Endodermal cell (in vitro differentiated cells): Measurements from ENCODE around the gene BIRC7. TPM values are rescaled to one million over a fixed set of nuclear protein-coding genes. Genes with fewer than 3 reads are reported as not detected.

Experiments used
- DNase-seq: peaks from one replicate; pipeline ENCODE4 v3.0.0-alpha.2; 2017
- H3K27ac ChIP-seq: 2 replicates; pipeline ENCODE4 v1.5.1; 2013; ENCODE audit warnings: mild to moderate bottlenecking, low read depth, low read length, moderate library complexity
- H3K27me3 ChIP-seq: 2 replicates; pipeline ENCODE4 v1.6.1; 2013; ENCODE audit warnings: mild to moderate bottlenecking, low read length, moderate library complexity; ENCODE audit not compliant: insufficient read depth, control insufficient read depth, poor library complexity, severe bottlenecking
- H3K36me3 ChIP-seq: 2 replicates; pipeline ENCODE4 v1.7.0; 2013; ENCODE audit warnings: mild to moderate bottlenecking, low read length, moderate library complexity; ENCODE audit not compliant: control insufficient read depth, insufficient read depth
- H3K4me1 ChIP-seq: one replicate; pipeline ENCODE4 v1.7.0; 2013; ENCODE audit warnings: low read length; ENCODE audit not compliant: control insufficient read depth, insufficient read depth
- H3K4me3 ChIP-seq: 2 replicates; pipeline ENCODE4 v1.5.1; 2013; ENCODE audit warnings: mild to moderate bottlenecking, low read length, moderate library complexity
- H3K9ac ChIP-seq: 2 replicates; pipeline ENCODE4 v1.6.1; 2013; ENCODE audit warnings: mild to moderate bottlenecking, low read length, moderate library complexity; ENCODE audit not compliant: poor library complexity, severe bottlenecking; ENCODE audit errors: extremely low read depth
- H3K9me3 ChIP-seq: 2 replicates; pipeline ENCODE4 v1.6.1; 2013; ENCODE audit warnings: mild to moderate bottlenecking, low read length, moderate library complexity; ENCODE audit not compliant: control insufficient read depth
- H3K27ac Mint-ChIP-seq: 2 replicates; pipeline ENCODE4 v1.8.0; 2020; ENCODE audit warnings: mixed read lengths
- H3K27me3 Mint-ChIP-seq: 2 replicates; pipeline ENCODE4 v1.8.0; 2021; ENCODE audit warnings: mild to moderate bottlenecking, mixed read lengths; ENCODE audit not compliant: insufficient read depth
- H3K36me3 Mint-ChIP-seq: 2 replicates; pipeline ENCODE4 v1.8.0; 2020; ENCODE audit warnings: low read depth, mixed read lengths
- H3K4me1 Mint-ChIP-seq: 2 replicates; pipeline ENCODE4 v1.8.0; 2020; ENCODE audit warnings: mixed read lengths
- H3K4me3 Mint-ChIP-seq: 2 replicates; pipeline ENCODE4 v1.8.0; 2020; ENCODE audit warnings: mild to moderate bottlenecking, moderate library complexity, mixed read lengths
- H3K9me3 Mint-ChIP-seq: 2 replicates; pipeline ENCODE4 v1.8.0; 2020; ENCODE audit warnings: mild to moderate bottlenecking, mixed read lengths
- CTCF ChIP-seq: fragments of 200-600 bp; sonication (generic); conservative IDR thresholded peaks from 2 replicates; pipeline ENCODE4 v1.5.0; 2021; ENCODE audit warnings: antibody characterized with exemption, mild to moderate bottlenecking
- WGBS, 2 experiments: methylation state at CpG; one replicate each; pipeline versions ENCODE4 v1.1.5 to v1.1.7; 2013; ENCODE audit warnings: missing lambda C conversion rate in 2 of 2, mixed read lengths in 1 of 2; ENCODE audit not compliant: insufficient coverage in 1 of 2, insufficient read length in 1 of 2; 5-methylcytosine and 5-hydroxymethylcytosine counted together
- total RNA-seq, 2 donors: library from RNA; stranded (reverse); fragmentation: NEBNext Ultra II Directional in 1 of 2; extraction: Animal tissue kit (Norgen Biotek cat#: 25700) in 1 of 2; gene quantifications; 2 replicates in 1 of 2; 3 replicates in 1 of 2; pipeline ENCODE4 v1.2.1, GENCODE V29; 2021

The BIRC7 gene
- total RNA-seq, 2 donors from 2014 or later, result not detected

- Histone ChIP-seq H3K4me3 (no peak overlapping the region), H3K9ac (no peak overlapping the region), H3K36me3 (no peaks in the 10 kb centered on the region), H3K27me3 (no peaks in the 10 kb centered on the region), H3K27ac (no peak overlapping the region), H3K9me3 (no peaks in the 10 kb centered on the region), H3K4me1 (no peaks in the 10 kb centered on the region)
- 91% methylated on average over 5 of the region's 5 CpGs; no CpG with 5 or more reads in 1 of the 2 experiments for WGBS, 2 experiments
- peaks cover 4% of the 10 kb centered on the region for H3K27me3 Mint-ChIP-seq
- H3K27ac Mint-ChIP-seq, result no peak overlapping the region
- no peaks in the 10 kb centered on the region for H3K36me3 Mint-ChIP-seq
- no peaks in the 10 kb centered on the region for H3K9me3 Mint-ChIP-seq
- H3K4me3 Mint-ChIP-seq, result no peak overlapping the region
- no peak for DNase-seq
- peaks cover 10% of the 10 kb centered on the region for H3K4me1 Mint-ChIP-seq
- TF ChIP-seq CTCF, result no peak
Observed at GRCh38 chr20:63227260-63227659, 8.4 kb upstream of the BIRC7 start.

GRCh38 chr20:63228806-63229205, 6.9 kb upstream of the BIRC7 start:
- no peaks in the 10 kb centered on the region for H3K4me1 ChIP-seq
- peaks cover 2% of the 10 kb centered on the region for H3K27me3 Mint-ChIP-seq
- H3K9ac ChIP-seq, result no peak overlapping the region
- H3K36me3 Mint-ChIP-seq, result no peaks in the 10 kb centered on the region
- no peaks in the 10 kb centered on the region for H3K36me3 ChIP-seq
- no peaks in the 10 kb centered on the region for H3K27me3 ChIP-seq
- no peak overlapping the region for H3K27ac ChIP-seq
- H3K4me3 Mint-ChIP-seq, result no peak overlapping the region
- WGBS, 2 experiments, result 65 to 77% methylated on average over 9 to 13 of the region's 13 CpGs
- H3K9me3 Mint-ChIP-seq, result no peaks in the 10 kb centered on the region
- H3K9me3 ChIP-seq, result no peaks in the 10 kb centered on the region
- no peak overlapping the region for H3K4me3 ChIP-seq
- peaks cover 12% of the 10 kb centered on the region for H3K4me1 Mint-ChIP-seq
- TF ChIP-seq CTCF, result no peak
- H3K27ac Mint-ChIP-seq, result peak overlapping the region; percentile 64
- DNase-seq, result no peak

GRCh38 chr20:63230800-63231268, 4.9 kb upstream of the BIRC7 start:
- Histone ChIP-seq H3K4me3 (no peak overlapping the region), H3K27ac (no peak overlapping the region), H3K9ac (no peak overlapping the region), H3K36me3 (no peaks in the 10 kb centered on the region), H3K4me1 (no peaks in the 10 kb centered on the region), H3K27me3 (no peaks in the 10 kb centered on the region), H3K9me3 (no peaks in the 10 kb centered on the region)
- 27 to 28% methylated on average over 9 to 17 of the region's 17 CpGs for WGBS, 2 experiments
- Mint-ChIP-seq H3K27me3 (peaks cover 2% of the 10 kb centered on the region), H3K4me3 (no peak overlapping the region), H3K9me3 (no peaks in the 10 kb centered on the region), H3K4me1 (peaks cover 12% of the 10 kb centered on the region), H3K36me3 (no peaks in the 10 kb centered on the region), H3K27ac (no peak overlapping the region)
- DNase-seq, result peak; percentile 92
- peak; percentile 79 for TF ChIP-seq CTCF
